GM12878 (cell line): ENCODE data around the gene KIRREL3. TPM values are rescaled to one million over a fixed set of nuclear protein-coding genes. Genes with fewer than 3 reads are reported as not detected.

Experiments
- ATAC-seq: fragments of 200-7000 bp; cut with Tn5 transposase; 3 replicates; pipeline ENCODE4 v1.9.1; 2020; ENCODE audit warnings: mild to moderate bottlenecking, moderate library complexity
- BruUV-seq: library from RNA; stranded (reverse); fragments of 400-500 nt; replicated peaks from 2 replicates; lab custom pipeline; 2021; lab: Mats Ljungman, UMichigan
- CTCF ChIA-PET: fragments of 300-600 bp; sonication (Branson Sonifier 250); formaldehyde crosslinking; extraction: SDS; loops from one replicate; lab custom pipeline; 2021; ENCODE audit warnings: inconsistent platforms; lab: Yijun Ruan, JAX
- POLR2A ChIA-PET: fragments of 350-600 bp; formaldehyde crosslinking; extraction: SDS; loops from one replicate; lab custom pipeline; 2021; ENCODE audit warnings: inconsistent platforms; lab: Charles Lee
- RAD21 ChIA-PET: fragments of 300-600 bp; sonication (Branson Sonifier 250); formaldehyde crosslinking; loops from one replicate; lab custom pipeline; 2023; ENCODE audit warnings: antibody characterized with exemption; ENCODE audit not compliant: unreplicated experiment; lab: Charles Lee
- SMC1A ChIA-PET: fragments of 300-600 bp; sonication (Branson Sonifier 250); formaldehyde crosslinking; loops from one replicate; lab custom pipeline; 2023; ENCODE audit not compliant: unreplicated experiment, uncharacterized antibody; lab: Charles Lee
- DNase-seq: peaks from one replicate; pipeline ENCODE4 v3.0.0-alpha.2; 2011; ENCODE audit warnings: low read depth, low spot score
- FAIRE-seq: peaks from 3 replicates; lab custom pipeline; 2011; peaks lifted over from hg19 to GRCh38; lab: Jason Lieb, UNC
- H2AFZ ChIP-seq: 2 replicates; pipeline ENCODE4 v1.6.0; 2011; ENCODE audit warnings: low read depth, low read length, control low read depth; ENCODE audit not compliant: control insufficient read depth
- H3K27ac ChIP-seq: 2 replicates; pipeline ENCODE4 v1.5.1; 2011; ENCODE audit warnings: control low read depth; ENCODE audit not compliant: control insufficient read depth, insufficient read depth
- H3K27me3 ChIP-seq, 2 experiments: replicated peaks in 1 of 2; 2 replicates each; pipeline versions ENCODE4 v1.6.0 to v1.6.1; 2011; ENCODE audit warnings: low read length in 1 of 2; ENCODE audit not compliant: control insufficient read depth in 2 of 2, insufficient read depth in 2 of 2
- H3K36me3 ChIP-seq, 2 experiments: 2 replicates each; pipeline ENCODE4 v1.5.1; 2011; ENCODE audit warnings: low read length in 1 of 2; ENCODE audit not compliant: control insufficient read depth in 2 of 2, insufficient read depth in 2 of 2
- H3K4me1 ChIP-seq: 2 replicates; pipeline ENCODE4 v1.6.1; 2011; ENCODE audit warnings: mild to moderate bottlenecking, low read length, moderate library complexity, mixed read lengths; ENCODE audit not compliant: control insufficient read depth, insufficient read depth
- H3K4me2 ChIP-seq: 2 replicates; pipeline ENCODE4 v1.6.0; 2011; ENCODE audit warnings: control low read depth; ENCODE audit not compliant: control insufficient read depth, insufficient read depth
- H3K4me3 ChIP-seq: fragments of 200-600 bp; sonication (generic); 2 replicates; pipeline ENCODE4 v1.5.1; 2016
- H3K79me2 ChIP-seq: 2 replicates; pipeline ENCODE4 v1.6.0; 2011; ENCODE audit warnings: low read length; ENCODE audit not compliant: control insufficient read depth, insufficient read depth
- H3K9ac ChIP-seq: 2 replicates; pipeline ENCODE4 v1.8.0; 2011; ENCODE audit warnings: low read length, control low read depth, mixed read lengths; ENCODE audit not compliant: control insufficient read depth, insufficient read depth
- H3K9me3 ChIP-seq: replicated peaks from 3 replicates; pipeline ENCODE4 v1.5.1; 2011; ENCODE audit warnings: mild to moderate bottlenecking, low read length; ENCODE audit not compliant: control insufficient read depth, insufficient read depth
- H4K20me1 ChIP-seq: 2 replicates; pipeline ENCODE4 v1.6.0; 2011; ENCODE audit not compliant: control insufficient read depth, insufficient read depth
- ATF7 ChIP-seq: fragments of 450-650 bp; IDR thresholded peaks from 2 replicates; pipeline ENCODE4 v1.6.1; 2016; ENCODE audit warnings: low read depth, mild to moderate bottlenecking
- E4F1 ChIP-seq: fragments of 450-650 bp; IDR thresholded peaks from 2 replicates; pipeline ENCODE4 v1.6.1; 2018; ENCODE audit warnings: borderline replicate concordance, mild to moderate bottlenecking; ENCODE audit not compliant: partially characterized antibody
- MYB ChIP-seq: fragments of 150-350 bp; IDR thresholded peaks from 2 replicates; pipeline ENCODE4 v1.6.1; 2014; ENCODE audit warnings: mild to moderate bottlenecking, low read depth, low read length, borderline replicate concordance
- NFYA ChIP-seq: IDR thresholded peaks from 2 replicates; pipeline ENCODE4 v1.6.1; 2011; ENCODE audit warnings: low read depth, mild to moderate bottlenecking, low read length, improper control_type of control experiment, borderline replicate concordance
- POLR2AphosphoS2 ChIP-seq: IDR thresholded peaks from 2 replicates; pipeline ENCODE4 v1.6.1; 2011; ENCODE audit warnings: low read depth, mild to moderate bottlenecking, low read length, improper control_type of control experiment, moderate library complexity
- RBBP5 ChIP-seq: fragments of 200-600 bp; sonication (generic); conservative IDR thresholded peaks from 2 replicates; pipeline ENCODE4 v1.6.1; 2016
- SMC3 ChIP-seq: IDR thresholded peaks from 2 replicates; pipeline ENCODE4 v1.6.1; 2011; ENCODE audit warnings: low read length, improper control_type of control experiment, borderline replicate concordance
- YBX1 ChIP-seq: fragments of 450-650 bp; IDR thresholded peaks from 2 replicates; pipeline ENCODE4 v1.6.1; 2016; ENCODE audit warnings: antibody characterized with exemption
- WGBS: methylation state at CpG from one replicate; pipeline ENCODE4 v1.1.6; 2016; ENCODE audit warnings: low lambda C conversion rate; ENCODE audit not compliant: insufficient replicate concordance, insufficient coverage; ENCODE audit errors: missing lambda C conversion rate; 5-methylcytosine and 5-hydroxymethylcytosine counted together
- in situ Hi-C: fragments of 300-500 bp; cut with MboI; formaldehyde crosslinking; loops from 9 replicates; pipeline ENCODE4 v1.14.3; 2018; ENCODE audit warnings: mixed read lengths
- intact Hi-C: fragments of 100-400 bp; cut with micrococcal nuclease; formaldehyde crosslinking; loops from one replicate; pipeline ENCODE4 v1.14.2; 2022; ENCODE audit not compliant: unreplicated experiment
- polyA plus RNA-seq, 11 experiments: library from polyadenylated mRNA; depleted of rRNA in 4 of 11; unstranded in 6 of 11; stranded (reverse) in 5 of 11; fragments of >200 nt; fragmentation: Nextera tagmentation in 4 of 11; fragmentation: Illumina TruSeq in 1 of 11; extraction: Ambion mirVana in 4 of 11; extraction: Trizol in 1 of 11; gene quantifications; 1 replicate in 1 of 11; 2 replicates in 10 of 11; pipeline versions ENCODE4 v1.2.1 to v1.2.3, GENCODE V29; 2011 to 2016; ENCODE audit warnings: inconsistent platforms in 2 of 11, missing spikeins in 2 of 11, low read depth in 1 of 11
- total RNA-seq, 4 experiments: library from RNA; depleted of rRNA in 3 of 4; stranded (reverse); fragments of >200 nt in 3 of 4; fragmentation: Illumina TruSeq in 1 of 4; extraction: Trizol in 1 of 4; gene quantifications; 2 replicates each; pipeline versions ENCODE4 v1.2.1 to v1.2.3, GENCODE V29; 2013 to 2021

The KIRREL3 gene
- total and polyA plus RNA-seq, 10 of the 15 experiments (the other 5 are each of a cell fraction or from before 2014, with no cell fraction given): under 0.01 TPM; not detected in 9

DNA sequence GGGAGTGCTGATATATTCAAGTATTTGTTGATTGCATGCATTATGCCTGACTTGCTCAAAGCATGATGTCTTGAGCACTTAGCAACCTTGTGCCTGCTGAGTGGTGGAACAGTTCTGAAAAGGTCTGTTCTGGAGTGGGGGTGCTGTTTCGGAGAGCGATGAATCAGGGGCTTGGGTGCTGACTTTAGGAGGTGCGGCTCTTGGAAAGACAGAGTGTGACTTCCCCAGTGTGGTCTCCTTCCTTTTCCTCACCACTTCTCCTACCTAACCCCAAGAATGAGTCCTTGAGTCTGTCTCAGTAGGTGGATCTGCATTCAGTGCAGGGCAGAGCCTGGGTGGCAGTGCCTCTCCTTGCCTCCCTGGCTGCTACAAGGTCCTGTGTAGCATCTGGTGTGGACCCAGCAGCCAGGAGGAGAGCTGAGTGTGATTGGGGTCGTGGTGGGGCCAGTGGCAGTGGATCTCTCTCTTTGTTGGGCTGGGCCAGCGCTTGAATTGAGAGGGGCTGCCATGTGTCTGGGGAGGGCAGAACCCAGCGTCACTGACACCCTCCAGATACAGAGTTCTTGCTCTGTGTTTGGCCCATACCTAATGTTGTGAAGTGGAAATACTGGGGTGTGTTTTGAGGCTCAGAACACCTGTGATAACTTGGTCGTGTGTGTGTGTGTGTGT, 609.1 kb downstream of the KIRREL3 start:
- TF ChIP-seq RBBP5: no peak
- no peak for TF ChIP-seq NFYA
- no peak for TF ChIP-seq SMC3
- TF ChIP-seq YBX1: no peak
- no peak for TF ChIP-seq POLR2AphosphoS2
- TF ChIP-seq MYB: no peak
- TF ChIP-seq E4F1: no peak
- no peak for TF ChIP-seq ATF7
- no TSS peak for BruUV-seq
- no peak; the same call in 2 of the 3 replicates for ATAC-seq

More for the DNA sequence above, 609.1 kb downstream of the KIRREL3 start:
- ChIA-PET SMC1A (interaction anchor here (1.1 kb wide), 1 partner anchor 80 kb away, joined by 3 read pairs; no protein-coding TSS in a partner anchor), CTCF (interaction anchor here (1.1 kb wide), 1 partner anchor 42 kb away, joined by 3 read pairs; no protein-coding TSS in a partner anchor), POLR2A (no interaction called here), RAD21 (no interaction called here)
- Histone ChIP-seq H3K27ac (no peak overlapping the region), H3K4me3 (no peak overlapping the region), H3K4me1 (peaks cover 9% of the 10 kb centered on the region), H3K9ac (no peak overlapping the region), H4K20me1 (no peaks in the 10 kb centered on the region), H2AFZ (no peak overlapping the region), H3K36me3 (no peaks in the 10 kb centered on the region), H3K27me3 (no peaks in the 10 kb centered on the region), H3K9me3 (no peaks in the 10 kb centered on the region), H3K4me2 (no peak overlapping the region), H3K79me2 (no peaks in the 10 kb centered on the region)
- in situ Hi-C loops (no loop called here), intact Hi-C loops (no loop called here)
- FAIRE-seq (no peak), DNase-seq (no peak)
- WGBS: 75% methylated on average over 6 of the region's 7 CpGs
